Kidney epithelial cell (primary cell): Measurements from ENCODE around the gene OR5K2. TPM values are rescaled to one million over a fixed set of nuclear protein-coding genes. Genes with fewer than 3 reads are reported as not detected.

Experiments
- DNase-seq: peaks from one replicate; pipeline ENCODE4 v3.0.0-alpha.2; 2010; ENCODE audit warnings: low read depth
- H3K27me3 ChIP-seq: 2 replicates; pipeline ENCODE4 v1.6.0; 2011; ENCODE audit warnings: low read length; ENCODE audit not compliant: control insufficient read depth, insufficient read depth
- H3K36me3 ChIP-seq: 2 replicates; pipeline ENCODE4 v1.5.1; 2011; ENCODE audit warnings: low read length; ENCODE audit not compliant: control insufficient read depth, insufficient read depth
- H3K4me3 ChIP-seq: 2 replicates; pipeline ENCODE4 v1.5.1; 2011; ENCODE audit warnings: low read depth, mild to moderate bottlenecking, control low read depth, low read length
- CTCF ChIP-seq: IDR thresholded peaks from 2 replicates; pipeline ENCODE4 v1.5.1; 2011; ENCODE audit warnings: mild to moderate bottlenecking, moderate library complexity, low read length, control low read depth, inconsistent platforms; ENCODE audit not compliant: insufficient read depth, poor library complexity, severe bottlenecking
- total RNA-seq: library from RNA; depleted of rRNA; stranded (reverse); fragments of >200 nt; gene quantifications from 2 replicates; pipeline ENCODE4 v1.2.3, GENCODE V29; 2015

The OR5K2 gene
- total RNA-seq, 1 donor from 2014 or later = not detected

- DNase-seq = no peak
- H3K4me3 ChIP-seq = no peak overlapping the region
These were observed 37.3 kb upstream of the OR5K2 start for GRCh38 chr3:98460220-98460619.

GRCh38 chr3:98462901-98463300 is 34.6 kb upstream of the OR5K2 start, which contains the start of gene OR5K1:
TSS of gene OR5K1 (plus strand) at chr3:98463201. CDS start at chr3:98469577, 6,376 bp downstream.
- Histone ChIP-seq H3K4me3 (no peak within 1 kb of the TSS), H3K27me3 (no peaks in the 10 kb centered on the region), H3K36me3 (no peaks in the 10 kb centered on the region)
- DNase-seq = no peak
- TF ChIP-seq CTCF = no peak

More at GRCh38 chr3:98460220-98460619, 37.3 kb upstream of the OR5K2 start:
- TF ChIP-seq CTCF = no peak
- H3K27me3 ChIP-seq = no peaks in the 10 kb centered on the region
- H3K36me3 ChIP-seq = no peaks in the 10 kb centered on the region

- DNase-seq = no peak
- Histone ChIP-seq H3K4me3 (no peak overlapping the region), H3K27me3 (no peaks in the 10 kb centered on the region), H3K36me3 (no peaks in the 10 kb centered on the region)
- TF ChIP-seq CTCF = no peak
These were observed 14.6 kb upstream of the OR5K2 start for GRCh38 chr3:98482717-98483482.

- Histone ChIP-seq H3K27me3 (no peaks in the 10 kb centered on the region), H3K36me3 (no peaks in the 10 kb centered on the region), H3K4me3 (no peak overlapping the region)
- no peak for DNase-seq
- no peak for TF ChIP-seq CTCF
These were observed 13.9 kb upstream of the OR5K2 start for GRCh38 chr3:98483626-98484025.

- Histone ChIP-seq H3K27me3 (no peaks in the 10 kb centered on the region), H3K4me3 (no peak overlapping the region), H3K36me3 (no peaks in the 10 kb centered on the region)
- TF ChIP-seq CTCF = no peak
- no peak for DNase-seq
These were observed 2.5 kb downstream of the OR5K2 start for GRCh38 chr3:98500019-98500418.

- TF ChIP-seq CTCF = no peak
- no peaks in the 10 kb centered on the region for H3K27me3 ChIP-seq
- H3K36me3 ChIP-seq = no peaks in the 10 kb centered on the region
- no peak for DNase-seq
- no peak overlapping the region for H3K4me3 ChIP-seq
These were observed 3.8 kb downstream of the OR5K2 start for GRCh38 chr3:98501270-98501669.
